ENCODE results near the gene STAT5B. TPM values are rescaled to one million over a fixed set of nuclear protein-coding genes. Genes with fewer than 3 reads are reported as not detected.

Gene STAT5B
- total and polyA plus RNA-seq, 2 donors (not counting 1 experiment from before 2014, with no cell fraction given) = 24.4 to 29.6 TPM

DNA sequence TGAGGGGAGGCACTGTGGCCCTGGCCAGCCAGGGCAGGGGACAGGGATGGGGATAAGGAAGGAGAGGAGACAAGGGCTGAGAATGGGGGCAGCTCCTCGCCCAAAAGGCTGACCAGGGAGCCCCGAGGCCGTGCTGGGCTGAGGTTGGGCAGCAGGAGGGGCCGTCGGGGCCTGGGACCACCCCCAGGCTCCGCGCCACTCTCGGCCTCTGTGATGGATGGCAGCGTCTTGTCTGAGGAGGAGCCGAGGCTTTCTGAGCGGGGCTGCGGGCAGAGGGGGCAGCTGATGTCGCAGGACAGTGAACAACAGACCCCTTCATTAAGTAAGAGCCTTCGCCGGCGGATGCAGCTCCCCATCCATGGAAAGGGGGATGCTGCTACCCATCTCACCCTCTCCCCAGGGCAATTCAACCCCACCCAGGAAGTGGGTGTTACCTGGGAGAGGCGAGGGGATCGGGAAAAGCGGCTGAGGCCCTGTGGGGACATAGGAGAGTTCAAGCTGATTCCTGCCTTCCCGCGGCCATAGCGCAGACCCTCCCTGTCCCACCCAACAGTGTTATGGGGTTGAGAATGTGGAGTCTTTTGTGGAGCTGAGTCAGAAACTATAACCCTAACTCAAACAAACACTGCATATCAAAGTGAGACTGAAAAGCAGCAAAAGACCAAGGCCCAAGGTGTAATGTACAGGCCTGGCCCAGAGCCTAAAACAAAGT is 112.3 kb downstream of the STAT5B start:
- Histone ChIP-seq H2AFZ (ENCODE audit: low read length) (no peak overlapping the region), H3K36me3 (ENCODE audit: control insufficient read depth, insufficient read depth, low read length) (no peaks in the 10 kb centered on the region), H3K4me2 (ENCODE audit: extremely low read depth, insufficient read depth, low read length) (no peak overlapping the region), H3K9ac (ENCODE audit: insufficient read depth, low read length) (no peak overlapping the region), H3K27me3 (ENCODE audit: control insufficient read depth, insufficient read depth, low read length) (no peaks in the 10 kb centered on the region), H3K79me2 (ENCODE audit: control insufficient read depth, insufficient read depth, low read length) (no peaks in the 10 kb centered on the region), H3K4me3 (replicated peaks in 1 of 4; ENCODE audit: control extremely low read depth in 1 of 4, insufficient read depth in 1 of 4, low read depth in 3 of 4, low read length in 4 of 4) (no peak overlapping the region), H3K27ac (ENCODE audit: insufficient read depth, low read length) (no peak overlapping the region), H4K20me1 (ENCODE audit: control insufficient read depth, extremely low read depth, insufficient read depth, low read length) (no peaks in the 10 kb centered on the region), H3K4me1 (ENCODE audit: control insufficient read depth, extremely low read depth, insufficient read depth, low read length) (no peaks in the 10 kb centered on the region), H3K9me3 (ENCODE audit: control insufficient read depth, insufficient read depth, low read depth, low read length) (no peaks in the 10 kb centered on the region)
- no peak for DNase-seq (ENCODE audit: low read depth in 2 of 2)
- TF ChIP-seq, protein P1, sequence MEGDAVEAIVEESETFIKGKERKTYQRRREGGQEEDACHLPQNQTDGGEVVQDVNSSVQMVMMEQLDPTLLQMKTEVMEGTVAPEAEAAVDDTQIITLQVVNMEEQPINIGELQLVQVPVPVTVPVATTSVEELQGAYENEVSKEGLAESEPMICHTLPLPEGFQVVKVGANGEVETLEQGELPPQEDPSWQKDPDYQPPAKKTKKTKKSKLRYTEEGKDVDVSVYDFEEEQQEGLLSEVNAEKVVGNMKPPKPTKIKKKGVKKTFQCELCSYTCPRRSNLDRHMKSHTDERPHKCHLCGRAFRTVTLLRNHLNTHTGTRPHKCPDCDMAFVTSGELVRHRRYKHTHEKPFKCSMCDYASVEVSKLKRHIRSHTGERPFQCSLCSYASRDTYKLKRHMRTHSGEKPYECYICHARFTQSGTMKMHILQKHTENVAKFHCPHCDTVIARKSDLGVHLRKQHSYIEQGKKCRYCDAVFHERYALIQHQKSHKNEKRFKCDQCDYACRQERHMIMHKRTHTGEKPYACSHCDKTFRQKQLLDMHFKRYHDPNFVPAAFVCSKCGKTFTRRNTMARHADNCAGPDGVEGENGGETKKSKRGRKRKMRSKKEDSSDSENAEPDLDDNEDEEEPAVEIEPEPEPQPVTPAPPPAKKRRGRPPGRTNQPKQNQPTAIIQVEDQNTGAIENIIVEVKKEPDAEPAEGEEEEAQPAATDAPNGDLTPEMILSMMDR (conservative IDR thresholded peaks at IDR 0.05 in 1 of 2, IDR thresholded peaks at IDR 0.05 in 1 of 2; ENCODE audit: low read depth in 1 of 2, low read length in 2 of 2) = no peak
- no peak for TF ChIP-seq EZH2 (IDR thresholded peaks at IDR 0.05; ENCODE audit: low read length, missing control alignments)

DNA sequence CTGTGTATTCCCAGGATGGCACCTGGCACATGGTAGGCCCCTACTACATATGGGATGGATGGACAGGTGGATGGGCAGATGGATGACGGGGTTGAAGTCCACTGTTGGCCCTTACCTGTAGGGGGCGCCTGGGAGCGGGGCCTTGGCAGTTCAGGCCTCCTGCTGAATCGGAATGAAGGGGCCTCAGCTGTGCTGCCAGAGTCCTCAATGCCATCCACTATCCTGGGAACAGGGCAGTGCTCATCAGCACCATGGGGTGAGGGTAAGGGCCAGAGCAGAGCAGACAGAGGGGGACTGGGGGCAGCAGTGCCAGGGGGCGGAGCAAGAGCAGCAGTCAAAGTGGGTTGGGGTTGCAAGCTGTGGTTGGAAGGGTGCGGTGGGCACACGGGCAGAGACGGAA is 113.1 kb downstream of the STAT5B start:
- Histone ChIP-seq H3K79me2 (ENCODE audit: control insufficient read depth, insufficient read depth, low read length) (no peaks in the 10 kb centered on the region), H3K9me3 (ENCODE audit: control insufficient read depth, insufficient read depth, low read depth, low read length) (no peaks in the 10 kb centered on the region), H3K4me2 (ENCODE audit: extremely low read depth, insufficient read depth, low read length) (no peak overlapping the region), H3K4me1 (ENCODE audit: control insufficient read depth, extremely low read depth, insufficient read depth, low read length) (no peaks in the 10 kb centered on the region), H3K9ac (ENCODE audit: insufficient read depth, low read length) (no peak overlapping the region), H4K20me1 (ENCODE audit: control insufficient read depth, extremely low read depth, insufficient read depth, low read length) (no peaks in the 10 kb centered on the region), H3K27ac (ENCODE audit: insufficient read depth, low read length) (no peak overlapping the region), H3K27me3 (ENCODE audit: control insufficient read depth, insufficient read depth, low read length) (no peaks in the 10 kb centered on the region), H3K4me3 (replicated peaks in 1 of 4; ENCODE audit: control extremely low read depth in 1 of 4, insufficient read depth in 1 of 4, low read depth in 3 of 4, low read length in 4 of 4) (no peak overlapping the region), H2AFZ (ENCODE audit: low read length) (no peak overlapping the region), H3K36me3 (ENCODE audit: control insufficient read depth, insufficient read depth, low read length) (no peaks in the 10 kb centered on the region)
- DNase-seq (ENCODE audit: low read depth in 2 of 2) = no peak
- no peak for TF ChIP-seq EZH2 (IDR thresholded peaks at IDR 0.05; ENCODE audit: low read length, missing control alignments)
- TF ChIP-seq, protein P1 (conservative IDR thresholded peaks at IDR 0.05 in 1 of 2, IDR thresholded peaks at IDR 0.05 in 1 of 2; ENCODE audit: low read depth in 1 of 2, low read length in 2 of 2) = peak; percentile 19 to 24

DNA sequence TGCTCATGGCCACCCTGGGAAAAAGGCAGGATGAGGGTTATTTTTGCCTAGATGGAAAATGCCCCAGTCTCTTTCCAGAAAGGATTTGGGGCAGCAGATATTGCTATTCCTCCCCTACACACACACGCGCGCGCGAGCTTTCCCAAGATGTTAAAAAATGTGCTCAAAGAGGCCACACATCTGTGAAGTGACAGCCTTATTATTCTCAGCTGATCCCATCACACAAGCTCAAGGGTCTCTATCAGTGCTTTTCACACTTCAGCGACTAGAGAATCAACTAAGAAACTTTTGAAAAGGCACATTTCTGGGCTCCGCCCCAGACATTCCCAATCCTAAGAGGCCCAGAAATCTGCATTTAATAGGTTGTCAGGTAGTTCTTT is 115.7 kb downstream of the STAT5B start:
- Histone ChIP-seq H3K36me3 (ENCODE audit: control insufficient read depth, insufficient read depth, low read length) (no peaks in the 10 kb centered on the region), H2AFZ (ENCODE audit: low read length) (no peak overlapping the region), H3K27me3 (ENCODE audit: control insufficient read depth, insufficient read depth, low read length) (no peaks in the 10 kb centered on the region), H3K79me2 (ENCODE audit: control insufficient read depth, insufficient read depth, low read length) (no peaks in the 10 kb centered on the region), H3K9ac (ENCODE audit: insufficient read depth, low read length) (no peak overlapping the region), H3K9me3 (ENCODE audit: control insufficient read depth, insufficient read depth, low read depth, low read length) (no peaks in the 10 kb centered on the region), H3K4me3 (replicated peaks in 1 of 4; ENCODE audit: control extremely low read depth in 1 of 4, insufficient read depth in 1 of 4, low read depth in 3 of 4, low read length in 4 of 4) (no peak overlapping the region), H3K4me1 (ENCODE audit: control insufficient read depth, extremely low read depth, insufficient read depth, low read length) (no peaks in the 10 kb centered on the region), H3K4me2 (ENCODE audit: extremely low read depth, insufficient read depth, low read length) (no peak overlapping the region), H4K20me1 (ENCODE audit: control insufficient read depth, extremely low read depth, insufficient read depth, low read length) (no peaks in the 10 kb centered on the region), H3K27ac (ENCODE audit: insufficient read depth, low read length) (no peak overlapping the region)
- TF ChIP-seq EZH2 (IDR thresholded peaks at IDR 0.05; ENCODE audit: low read length, missing control alignments) = no peak
- TF ChIP-seq, protein P1 (conservative IDR thresholded peaks at IDR 0.05 in 1 of 2, IDR thresholded peaks at IDR 0.05 in 1 of 2; ENCODE audit: low read depth in 1 of 2, low read length in 2 of 2) = no peak
- DNase-seq (ENCODE audit: low read depth in 2 of 2) = no peak

All from fibroblast of lung (primary cell).